HG03439 (cell line): ENCODE data around the gene ZNF182.
A peak's percentile ranks its signal among the peaks of the same experiment; 100 is the strongest.
"Not testable (repeated sequence)": the region's sequence is repeated elsewhere in the genome, so short reads cannot be mapped to it uniquely, and the experiment has no call there.

Experiments
- ATAC-seq: cut with Tn5 transposase; IDR thresholded peaks from one replicate; pipeline ENCODE4 v1.9.1; 2021; ENCODE audit warnings: mild to moderate bottlenecking, moderate library complexity; ENCODE audit not compliant: unreplicated experiment

ZNF182 gene

DNA sequence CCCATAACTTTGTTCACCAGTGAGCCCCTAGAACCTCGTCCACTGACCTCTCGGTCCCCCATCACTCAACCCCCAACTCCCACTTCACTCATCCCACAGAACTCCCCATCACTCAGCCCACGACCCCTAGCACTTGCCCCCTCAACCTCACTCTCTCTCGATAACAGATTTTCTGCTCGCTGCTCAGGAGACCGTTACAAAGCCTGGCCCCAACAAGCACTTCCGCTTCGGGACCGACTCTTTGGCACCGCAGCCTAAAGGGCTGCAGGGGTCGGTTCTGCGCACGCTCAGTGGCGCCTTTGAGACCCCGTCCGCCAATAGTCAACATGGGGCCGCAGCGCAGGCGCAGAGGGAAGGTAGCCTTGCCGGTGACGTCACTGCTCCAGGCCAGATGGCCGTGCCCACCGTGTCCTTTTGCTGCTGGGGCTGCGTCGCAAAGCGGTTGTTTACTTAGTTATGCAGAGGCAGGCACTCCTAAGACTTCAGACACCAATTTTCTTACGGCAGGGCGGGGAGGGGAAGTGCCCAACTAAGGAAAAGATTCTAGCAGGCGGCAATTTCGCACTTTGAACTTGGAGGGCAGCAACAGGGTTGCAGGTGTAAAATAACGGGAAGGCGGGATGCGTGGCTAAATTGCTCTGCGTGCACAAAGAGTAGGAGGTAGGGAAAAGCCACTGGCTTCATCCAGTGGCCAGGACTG lies at the start of gene ZNF182:
Gene ZNF182 (minus strand): TSS at position 232 of the 700 bp plus-strand sequence. CDS start 1,380 bp downstream, outside the sequence.
- ATAC-seq, result peak; percentile 93

DNA sequence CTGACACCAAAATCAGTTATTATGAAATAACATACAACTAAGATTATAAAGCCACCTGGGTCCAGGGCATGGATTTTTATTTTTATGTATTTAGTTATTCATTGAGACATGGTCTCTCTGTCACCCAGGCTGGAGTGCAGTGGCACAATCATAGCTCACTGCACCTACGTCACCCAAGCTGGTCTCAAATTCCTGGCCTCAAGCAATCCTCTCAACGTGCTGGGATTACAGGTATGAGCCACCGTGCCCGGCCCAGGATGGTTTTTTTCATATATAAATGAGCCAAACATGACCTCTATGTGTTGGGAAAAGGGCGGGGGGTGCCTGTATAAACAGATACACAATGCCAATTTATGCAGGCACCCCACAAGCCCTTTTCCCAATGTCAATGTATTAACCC lies 43.1 kb upstream of the ZNF182 start:
- ATAC-seq, result no peak

DNA sequence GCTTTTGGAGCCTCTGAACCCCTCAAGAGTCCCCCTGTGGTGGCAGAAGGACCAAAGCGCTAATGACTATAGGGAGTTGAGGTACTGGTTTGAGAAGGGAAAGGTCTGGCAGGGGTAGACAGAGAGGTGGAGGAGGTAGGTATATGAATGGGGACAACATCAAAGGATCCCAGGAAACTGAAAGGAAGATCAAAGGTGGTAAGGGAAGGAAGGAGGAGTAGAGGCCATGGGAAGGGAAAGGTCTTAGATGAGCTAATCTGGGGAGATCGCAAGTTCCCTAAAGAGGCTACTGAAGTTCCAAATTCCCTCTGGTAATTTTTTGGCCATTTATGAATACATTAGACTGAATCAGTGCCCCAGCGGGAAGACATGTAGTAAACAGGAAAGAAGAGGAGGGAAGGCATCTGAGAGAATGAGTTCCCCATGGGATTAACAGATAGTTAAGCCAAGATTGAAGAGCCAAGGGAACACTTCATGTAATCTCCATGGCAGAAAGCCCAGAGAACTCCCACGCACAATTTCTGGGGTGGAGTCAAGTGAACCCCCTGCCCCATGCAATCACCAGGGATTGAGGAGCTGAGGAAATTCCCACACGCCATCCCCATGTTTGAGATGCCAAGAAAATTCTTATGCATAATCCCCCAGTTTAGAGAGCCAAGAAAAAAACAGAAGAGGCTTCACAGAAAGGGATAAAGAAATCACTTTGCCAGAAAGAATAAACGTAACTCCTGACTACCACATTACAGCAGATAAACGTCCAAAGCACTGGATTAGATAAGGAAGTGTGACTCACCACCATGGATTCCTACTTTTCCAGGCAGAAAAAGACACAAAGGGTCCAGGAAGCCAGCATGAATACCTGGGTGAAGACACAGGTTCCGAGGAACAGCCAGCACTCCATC lies 41.9 kb upstream of the ZNF182 start:
- no peak for ATAC-seq

DNA sequence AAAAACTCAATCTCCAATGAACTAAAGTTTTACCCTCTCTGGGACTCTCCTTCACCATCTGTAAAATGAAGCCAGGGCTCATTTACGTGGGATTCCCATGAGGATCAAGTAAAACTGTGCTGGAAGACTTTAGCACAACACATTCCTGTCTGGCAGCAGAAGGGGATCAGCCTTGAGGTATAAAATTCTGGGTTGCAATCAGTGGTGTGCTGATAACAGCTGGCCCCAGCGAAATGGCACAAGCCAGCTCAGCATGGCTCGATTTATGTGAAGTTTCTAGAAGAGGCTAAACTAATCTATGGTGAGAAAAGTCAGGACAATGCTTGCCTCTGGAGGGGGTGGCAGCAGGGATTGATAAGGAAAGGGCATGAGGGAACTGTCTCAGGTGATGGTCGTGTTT lies 39.3 kb upstream of the ZNF182 start:
- ATAC-seq, result no peak

DNA sequence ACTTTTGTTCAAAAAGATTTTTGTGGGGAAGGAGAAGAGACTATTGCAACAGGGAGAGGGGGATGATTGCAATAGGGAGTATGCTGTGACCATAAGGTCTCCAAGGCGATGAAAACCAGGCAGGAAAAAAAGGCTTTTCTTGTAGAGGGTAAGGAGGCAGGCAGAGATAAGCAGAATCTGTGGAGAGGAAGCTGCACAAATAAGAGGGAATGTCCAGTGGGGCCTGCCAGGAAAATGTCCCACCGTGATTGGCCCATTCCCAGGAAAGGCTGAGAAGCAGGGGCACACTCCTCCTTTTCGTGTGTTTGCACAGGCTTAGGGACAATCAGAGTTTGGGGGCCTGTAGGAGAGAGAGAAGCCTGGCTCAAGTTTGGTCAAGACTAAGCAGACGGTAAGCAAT lies 32.1 kb upstream of the ZNF182 start:
- ATAC-seq, result no peak

DNA sequence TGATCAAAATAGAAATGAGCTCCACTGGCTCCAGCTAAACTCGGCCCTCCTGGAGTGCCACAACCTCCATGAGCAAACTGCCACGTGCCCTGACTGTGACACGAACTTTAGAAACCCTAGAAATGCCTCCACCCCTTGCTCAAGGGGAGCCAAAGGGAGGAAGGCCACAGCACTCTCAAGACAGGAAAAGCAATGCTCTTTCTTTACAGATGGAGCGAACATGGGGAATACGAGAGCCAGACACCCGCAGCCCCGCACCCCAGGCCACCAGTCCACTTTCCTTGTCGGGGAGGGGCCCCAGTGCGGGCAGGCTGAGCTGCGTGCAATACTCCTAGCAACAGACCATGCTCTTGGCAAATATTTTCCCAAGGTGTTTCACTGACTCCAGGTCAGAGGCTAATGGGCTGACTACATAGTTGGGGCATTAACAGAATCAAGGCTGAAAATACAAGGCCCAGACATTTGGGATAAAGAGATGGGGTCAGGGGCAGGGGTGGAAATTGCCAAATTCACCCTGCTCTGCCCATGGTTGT lies 26.9 kb upstream of the ZNF182 start:
- ATAC-seq, result not testable (repeated sequence)

DNA sequence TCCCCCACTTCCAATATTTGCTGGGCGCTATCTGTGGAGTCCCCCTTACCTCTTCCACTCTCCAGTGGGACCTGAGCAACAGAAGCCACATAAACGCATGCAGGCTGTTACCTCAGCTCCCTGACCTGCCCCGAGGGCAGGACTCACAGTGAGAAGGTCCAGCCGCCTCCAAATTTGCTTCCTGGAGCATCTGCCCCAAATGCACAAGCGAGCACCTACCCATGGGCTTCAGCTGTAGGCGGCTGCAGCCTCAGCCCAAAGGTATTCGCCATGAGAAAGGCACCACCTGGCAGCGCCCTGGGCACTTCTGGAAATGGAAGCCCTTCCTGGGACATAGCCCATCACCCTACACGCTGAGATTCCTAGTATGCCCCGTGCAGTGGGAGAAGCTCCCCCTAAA lies 26.4 kb upstream of the ZNF182 start:
- ATAC-seq, result no peak

DNA sequence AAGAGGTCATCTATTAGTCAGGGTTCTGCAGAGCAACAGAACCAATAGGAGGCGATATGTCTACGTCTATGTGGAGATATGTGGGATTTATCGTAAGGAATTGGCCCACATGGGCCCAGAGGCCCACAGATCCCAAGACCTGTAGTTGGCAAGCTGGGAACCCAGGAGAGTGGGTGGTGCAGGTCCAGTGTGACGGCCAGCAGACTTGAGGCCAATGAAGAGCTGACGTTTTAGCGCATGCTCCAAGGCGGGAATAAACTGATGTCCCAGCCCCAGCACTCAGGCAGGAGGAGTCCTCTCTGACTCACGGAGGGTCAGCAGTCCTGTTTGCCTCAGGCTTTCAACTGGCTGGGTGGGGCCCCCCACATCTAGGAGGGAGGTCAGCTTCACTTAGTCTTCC lies 24.3 kb upstream of the ZNF182 start:
- ATAC-seq, result no peak

DNA sequence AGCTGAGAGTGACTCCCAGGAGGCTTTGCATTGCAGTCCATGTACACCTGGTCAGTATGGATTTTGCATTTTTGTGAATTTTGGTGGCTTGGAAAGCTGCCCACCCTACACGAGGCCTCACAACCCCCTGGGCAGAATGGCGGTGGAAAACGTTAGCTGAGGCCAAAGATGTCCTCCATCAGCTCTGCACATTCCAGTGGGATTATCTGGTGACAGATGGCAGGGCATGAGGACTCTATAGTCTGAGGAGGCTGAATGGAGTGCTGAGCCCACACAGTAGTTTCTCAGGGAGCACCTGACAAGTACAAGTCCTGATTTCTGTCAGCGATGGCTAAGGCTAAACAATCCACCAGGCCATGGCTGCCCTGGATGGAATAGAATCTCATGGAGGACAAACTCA lies 23.8 kb upstream of the ZNF182 start:
- ATAC-seq, result not testable (repeated sequence)

DNA sequence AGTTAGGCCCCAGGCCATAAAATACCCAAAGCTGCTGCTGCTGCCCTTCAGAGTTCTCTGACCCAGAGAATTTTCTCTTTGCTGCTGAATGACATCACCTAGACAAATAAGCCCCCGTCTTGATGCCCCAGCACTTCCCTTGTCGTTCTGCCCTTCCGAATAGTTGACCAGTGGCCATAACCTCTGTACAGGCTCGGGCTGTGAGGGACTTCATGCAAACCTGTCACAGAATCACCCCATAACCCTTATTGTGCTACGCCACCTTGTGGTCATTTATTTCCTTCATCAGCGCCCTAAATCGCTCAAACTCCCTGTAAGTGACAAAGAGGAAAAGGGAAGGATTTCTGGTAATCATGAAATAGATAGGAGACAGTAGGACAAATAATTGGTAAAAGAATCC lies 21.8 kb upstream of the ZNF182 start:
- ATAC-seq, result peak; percentile 49

DNA sequence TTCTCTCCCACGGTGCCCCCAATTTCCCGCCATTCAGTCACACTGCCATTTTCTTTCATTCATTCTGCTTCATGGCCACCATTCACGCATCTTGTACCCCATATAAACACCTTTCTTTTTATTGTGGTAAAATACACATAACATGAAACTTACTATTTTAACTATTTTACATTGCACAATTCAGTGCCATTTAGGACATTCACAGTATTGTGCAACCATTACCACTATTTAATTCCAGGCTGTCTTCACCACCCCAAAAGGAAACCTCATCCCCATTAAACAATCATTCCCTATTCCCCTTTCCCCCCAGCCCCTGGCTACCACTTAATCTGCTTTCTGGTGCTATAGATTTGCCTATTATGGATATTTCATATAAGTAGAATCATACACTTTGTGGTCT lies 18.9 kb upstream of the ZNF182 start:
- no peak for ATAC-seq

DNA sequence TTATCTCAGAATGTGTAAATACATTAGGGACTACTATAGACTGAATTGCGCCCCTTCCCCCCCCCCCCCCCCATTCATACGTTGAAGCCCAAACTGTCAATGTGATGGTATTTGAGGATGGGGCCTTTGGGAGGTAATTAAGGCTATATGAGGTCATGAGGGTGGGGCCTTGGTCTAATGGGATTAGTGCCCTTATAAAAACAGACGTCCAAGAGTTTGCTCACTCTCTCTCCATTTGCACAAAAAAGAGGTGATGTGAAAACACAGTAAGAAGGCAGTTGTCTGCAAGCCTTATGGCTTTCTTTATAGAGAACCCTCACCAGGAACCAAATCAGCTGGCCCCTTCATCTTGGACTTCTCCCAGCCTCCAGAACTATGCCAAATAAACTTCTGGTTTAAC lies 18.3 kb upstream of the ZNF182 start:
- no peak for ATAC-seq

DNA sequence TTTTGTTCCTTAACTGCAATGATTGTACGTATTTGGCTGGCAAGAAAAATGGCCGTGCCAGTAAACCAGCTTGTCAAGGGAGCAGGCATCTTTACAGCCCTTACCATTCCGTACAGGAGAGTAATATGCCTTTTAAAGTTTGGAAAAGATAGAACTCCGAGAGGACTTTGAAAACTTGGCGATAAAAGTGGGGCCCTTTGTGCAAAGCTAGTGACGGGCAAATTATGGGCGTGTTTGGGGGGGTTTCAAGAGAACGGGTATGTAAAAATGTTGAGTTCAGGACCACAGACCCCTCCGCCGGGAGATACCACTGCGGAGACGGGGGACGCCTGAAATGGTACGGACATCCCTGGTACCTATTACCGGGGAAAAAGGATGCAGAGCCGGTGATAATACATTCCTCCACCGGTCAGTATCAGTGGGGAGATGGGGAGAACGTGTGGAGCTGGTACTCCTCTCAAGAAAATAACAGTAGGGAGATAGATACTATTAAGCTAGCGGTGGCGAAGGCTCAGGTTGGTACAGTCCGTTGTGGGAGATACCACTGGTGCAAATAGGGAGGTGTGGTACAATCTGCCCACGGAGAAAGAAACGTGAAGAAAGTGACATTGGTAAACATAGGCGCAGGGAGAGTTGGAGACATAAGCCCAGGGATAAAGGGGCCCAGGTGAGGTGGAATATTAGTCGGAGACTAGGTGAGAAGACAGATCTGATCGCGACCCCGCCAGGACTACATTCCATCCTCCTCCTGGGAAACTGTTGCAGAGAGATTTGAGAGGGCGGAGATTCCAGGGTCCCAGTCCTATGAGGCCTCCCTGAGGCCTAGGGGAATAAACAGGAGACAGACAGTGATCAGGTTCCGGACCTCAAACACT lies 17.5 kb upstream of the ZNF182 start:
- no peak for ATAC-seq

DNA sequence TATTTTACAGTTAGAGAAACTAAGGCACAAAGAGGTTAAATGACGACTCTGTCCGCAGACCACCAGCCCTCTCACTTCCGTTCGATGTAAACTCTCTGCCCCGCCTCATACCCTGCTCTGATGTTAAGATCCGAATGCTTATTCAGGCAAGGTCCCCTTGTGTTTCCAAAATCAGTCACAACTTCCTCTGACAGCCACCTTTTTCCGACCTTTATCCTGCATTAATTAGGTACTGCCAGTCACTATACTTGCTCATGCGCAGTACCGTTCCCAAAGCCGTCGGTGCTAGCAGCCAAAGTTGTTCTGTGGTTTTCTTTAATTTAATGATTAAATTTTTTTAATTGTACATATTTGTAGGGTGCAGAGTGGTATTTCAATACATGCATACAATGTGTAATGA lies 16.7 kb upstream of the ZNF182 start:
- not testable (repeated sequence) for ATAC-seq

DNA sequence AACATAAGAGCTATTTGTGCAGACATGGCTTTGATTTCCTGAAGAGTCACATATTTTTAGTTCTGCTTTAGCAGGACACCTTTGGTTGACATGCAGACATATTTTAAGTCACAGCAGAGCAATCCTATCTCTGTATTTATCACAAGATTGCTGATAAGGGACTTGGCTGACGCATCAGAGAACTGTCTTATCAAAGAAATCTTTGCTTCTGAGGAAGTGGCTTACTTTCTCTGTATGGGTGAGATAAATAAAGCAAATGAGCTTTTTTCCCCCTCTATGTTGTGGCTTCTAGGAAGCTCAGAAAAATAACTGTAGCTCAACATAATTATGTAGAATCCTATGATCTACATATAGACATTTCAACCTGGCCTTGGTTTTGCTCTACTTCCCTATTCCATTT lies 16.1 kb upstream of the ZNF182 start:
- not testable (repeated sequence) for ATAC-seq

DNA sequence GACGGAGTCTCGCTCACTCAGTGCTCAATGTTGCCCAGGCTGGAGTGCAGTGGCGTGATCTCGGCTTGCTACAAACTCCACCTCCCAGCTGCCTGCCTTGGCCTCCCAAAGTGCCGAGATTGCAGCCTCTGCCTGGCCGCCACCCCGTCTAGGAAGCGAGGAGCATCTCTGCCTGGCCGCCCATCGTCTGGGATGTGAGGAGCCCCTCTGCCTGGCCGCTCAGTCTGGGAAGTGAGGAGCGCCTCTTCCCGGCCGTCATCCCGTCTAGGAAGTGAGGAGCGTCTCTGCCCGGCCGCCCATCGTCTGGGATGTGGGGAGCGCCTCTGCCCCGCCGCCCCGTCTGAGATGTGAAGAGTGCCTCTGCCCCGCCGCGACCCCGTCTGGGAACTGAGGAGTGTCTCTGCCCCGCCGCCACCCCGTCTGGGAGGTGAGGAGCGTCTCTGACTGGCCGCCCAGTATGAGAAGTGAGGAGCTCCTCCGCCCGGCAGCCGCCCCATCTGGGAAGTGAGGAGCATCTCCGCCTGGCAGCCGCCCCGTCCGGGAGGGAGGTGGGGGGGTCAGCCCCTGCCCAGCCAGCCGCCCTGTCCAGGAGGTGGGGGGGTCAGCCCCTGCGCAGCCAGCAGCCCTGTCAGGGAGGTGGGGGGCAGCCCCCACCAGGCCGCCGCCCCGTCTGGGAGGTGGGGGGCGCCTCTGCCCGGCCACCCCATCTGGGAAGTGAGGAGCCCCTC lies 13.0 kb upstream of the ZNF182 start:
- not testable (repeated sequence) for ATAC-seq

DNA sequence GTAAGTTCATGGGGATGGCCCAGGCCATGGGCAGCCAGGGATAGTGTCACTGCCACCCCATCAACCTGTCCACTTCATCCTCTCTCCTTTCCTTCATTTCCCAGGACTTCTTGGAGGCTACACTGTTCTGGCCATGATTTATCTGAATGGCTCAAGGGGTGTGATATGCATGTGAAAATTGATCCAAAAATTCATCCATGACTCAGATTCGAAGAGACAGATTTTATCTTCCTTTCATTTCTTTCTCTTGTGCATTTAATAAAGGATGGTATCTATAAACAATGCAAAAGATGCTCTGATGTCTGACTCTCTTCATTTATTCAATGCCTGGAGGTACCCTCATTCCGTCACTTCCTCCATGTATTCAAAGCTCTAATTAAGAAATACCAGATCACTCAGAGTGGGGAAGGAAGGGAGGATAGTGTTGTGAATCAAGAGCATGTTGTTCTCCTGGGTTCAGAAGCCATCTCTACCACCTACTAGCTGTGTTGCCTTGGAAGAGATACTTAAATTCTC lies 5.7 kb upstream of the ZNF182 start:
- not testable (repeated sequence) for ATAC-seq

DNA sequence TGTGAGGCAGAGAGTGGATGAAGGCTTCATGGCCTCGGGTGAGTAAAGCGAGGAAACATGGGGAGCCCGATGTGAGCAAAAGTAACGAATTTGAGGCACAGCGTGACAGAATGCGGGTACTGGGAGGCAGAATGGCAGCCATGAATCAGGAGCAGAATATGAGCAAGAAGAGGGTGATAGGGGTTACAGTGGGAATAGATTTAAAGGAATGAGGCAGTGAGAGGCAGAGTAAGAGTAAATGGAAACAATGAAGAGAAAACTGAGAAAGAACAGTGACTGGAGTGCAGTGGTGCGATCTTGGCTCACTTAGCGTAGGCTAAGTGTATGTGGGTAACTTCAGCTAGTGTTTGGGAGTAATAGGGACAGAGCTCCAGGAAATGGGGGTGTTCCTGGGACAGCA lies 2.9 kb upstream of the ZNF182 start, which contains the start of gene SPACA5:
Gene SPACA5 (plus strand): TSS at position 301 of the 400 bp plus-strand sequence. CDS start 815 bp downstream, outside the sequence.
- ATAC-seq, result not testable (repeated sequence)

DNA sequence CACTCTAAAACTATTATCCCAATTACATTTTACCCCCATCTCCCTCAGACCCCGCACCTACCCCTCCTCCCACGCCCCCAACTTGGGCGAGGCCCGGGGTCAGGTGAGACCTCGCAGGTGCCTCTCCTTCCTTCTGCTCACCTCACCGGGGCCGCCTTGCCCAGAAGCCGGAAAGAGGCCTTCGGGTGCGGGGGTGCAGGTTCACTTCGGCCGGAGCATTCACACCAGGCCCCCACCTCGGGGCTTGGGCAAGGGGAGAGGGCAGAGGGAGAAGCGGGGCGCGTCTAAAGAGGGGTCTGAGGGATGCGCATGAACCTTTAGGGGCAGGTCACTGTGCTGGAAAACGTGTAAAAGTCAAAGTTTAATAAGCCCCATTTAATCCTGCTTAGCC lies 427 bp downstream of the ZNF182 start:
- ATAC-seq, result peak; percentile 20

DNA sequence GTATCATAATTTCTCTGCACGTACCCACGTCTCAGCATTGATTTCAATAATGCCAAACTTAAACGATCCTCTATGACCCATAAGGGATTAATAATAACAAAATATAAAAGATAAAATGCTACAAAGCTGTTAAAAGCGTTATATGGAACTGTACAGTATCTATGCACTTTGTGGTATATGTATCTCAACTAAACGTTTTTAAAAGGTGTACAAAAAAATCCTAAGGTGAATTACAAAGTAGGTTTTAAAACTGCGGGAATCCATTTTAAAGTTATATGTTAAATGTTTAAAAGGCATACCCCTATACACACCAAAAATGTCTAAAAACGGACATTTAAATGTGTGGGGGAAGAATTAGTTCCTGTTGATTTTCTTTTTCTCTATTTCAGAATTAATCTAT lies 860 bp downstream of the ZNF182 start:
- ATAC-seq, result no peak
